T-helper 17 cell (primary cell): ENCODE data around the gene BCAS1. TPM values are rescaled to one million over a fixed set of nuclear protein-coding genes. Genes with fewer than 3 reads are reported as not detected.

Experiments
- ATAC-seq: fragments of 150-1000 bp; cut with Tn5 transposase; 2 replicates; pipeline ENCODE4 v1.10.0; 2021; ENCODE audit warnings: mild to moderate bottlenecking, moderate library complexity
- DNase-seq, 3 donors: peaks; one replicate each; pipeline versions ENCODE4 v3.0.0 to v3.0.0-alpha.2; 2020 to 2021
- H3K9me3 ChIP-seq: one replicate; pipeline ENCODE4 v1.7.0; 2013; ENCODE audit warnings: low read length, mild to moderate bottlenecking; ENCODE audit not compliant: control insufficient read depth, poor library complexity, severe bottlenecking
- H3K27ac Mint-ChIP-seq: one replicate; pipeline ENCODE4 v1.8.0; 2022; ENCODE audit warnings: mild to moderate bottlenecking, moderate library complexity, mixed read lengths
- H3K27me3 Mint-ChIP-seq: one replicate; pipeline ENCODE4 v1.8.0; 2022; ENCODE audit warnings: mixed read lengths
- H3K36me3 Mint-ChIP-seq: one replicate; pipeline ENCODE4 v1.8.0; 2022; ENCODE audit warnings: low read depth, mixed read lengths
- H3K4me1 Mint-ChIP-seq: one replicate; pipeline ENCODE4 v1.8.0; 2022; ENCODE audit warnings: mild to moderate bottlenecking, mixed read lengths
- H3K4me3 Mint-ChIP-seq: one replicate; pipeline ENCODE4 v1.8.0; 2022; ENCODE audit warnings: mild to moderate bottlenecking, moderate library complexity, mixed read lengths
- total RNA-seq, 4 donors: library from RNA in 2 of 4; stranded (reverse) in 2 of 4; gene quantifications; one replicate each; pipeline ENCODE4 v1.2.3 and lab custom pipeline; 2022 to 2026

BCAS1 gene
- total RNA-seq, 2 donors from 2014 or later = 0.27 TPM; not detected in 1

DNA sequence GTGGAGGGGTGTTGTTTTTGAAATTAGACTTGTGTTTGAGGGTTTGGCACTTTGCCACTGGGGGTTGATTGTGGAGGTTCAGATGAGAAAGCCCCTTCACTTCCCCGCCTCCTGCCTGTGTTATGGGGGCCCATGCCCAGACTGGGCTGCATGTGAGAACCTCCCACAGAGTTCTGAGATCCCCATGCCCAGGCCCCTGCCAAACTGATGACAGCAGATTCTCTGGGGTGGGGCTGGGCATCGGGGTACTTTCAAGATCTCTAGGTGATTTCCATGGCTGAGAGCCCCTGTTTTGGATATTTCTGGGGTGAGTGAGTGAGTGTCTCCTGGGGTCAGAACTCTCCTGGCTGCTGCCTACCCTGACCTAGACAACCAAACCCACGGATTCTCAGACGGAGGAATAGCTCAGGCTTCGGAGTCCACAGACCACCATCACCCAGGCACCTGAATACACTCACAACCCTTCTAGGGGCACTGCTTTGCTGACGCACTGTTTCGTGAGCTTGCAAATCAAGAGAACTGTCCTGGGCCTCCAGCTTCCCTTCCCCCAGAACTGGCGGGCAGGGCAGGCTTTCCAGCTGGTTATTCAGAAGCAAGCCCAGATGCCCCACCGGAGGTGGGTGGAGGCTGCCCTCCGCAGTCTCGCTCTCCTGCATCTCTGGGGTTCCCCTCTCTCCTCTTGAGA lies 6.3 kb downstream of the BCAS1 start:
- DNase-seq = no peak
- peak overlapping the region; percentile 14 for H3K27ac Mint-ChIP-seq
- peaks cover 21% of the 10 kb centered on the region for H3K27me3 Mint-ChIP-seq
- peak; percentile 66 for ATAC-seq
- H3K36me3 Mint-ChIP-seq = no peaks in the 10 kb centered on the region
- peaks cover 10% of the 10 kb centered on the region for H3K4me1 Mint-ChIP-seq
- H3K4me3 Mint-ChIP-seq = no peak overlapping the region
- no peaks in the 10 kb centered on the region for H3K9me3 ChIP-seq

DNA sequence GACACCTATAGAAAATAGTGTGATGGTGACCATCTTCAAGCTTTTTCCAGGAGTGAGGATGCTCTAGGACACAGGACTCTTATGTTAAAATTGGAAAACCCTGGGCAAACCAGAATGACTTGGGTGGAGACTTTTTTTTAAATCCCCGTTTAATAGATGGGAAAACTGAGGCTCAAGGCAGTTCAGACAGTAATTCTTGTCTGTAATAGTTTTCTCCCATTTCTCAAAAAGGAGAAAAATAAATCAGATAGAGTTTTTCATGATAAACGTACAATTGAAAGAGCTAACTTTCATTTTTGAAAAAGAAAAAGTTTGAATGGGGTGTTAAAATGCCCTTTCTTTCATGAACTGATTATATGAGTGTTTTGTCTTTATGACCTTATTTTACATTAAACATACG lies 6.8 kb downstream of the BCAS1 start:
- Mint-ChIP-seq H3K4me1 (peaks cover 10% of the 10 kb centered on the region), H3K4me3 (no peak overlapping the region), H3K27me3 (peaks cover 16% of the 10 kb centered on the region), H3K36me3 (no peaks in the 10 kb centered on the region), H3K27ac (peak overlapping the region; percentile 14)
- DNase-seq (no peak), ATAC-seq (no peak)
- no peaks in the 10 kb centered on the region for H3K9me3 ChIP-seq

DNA sequence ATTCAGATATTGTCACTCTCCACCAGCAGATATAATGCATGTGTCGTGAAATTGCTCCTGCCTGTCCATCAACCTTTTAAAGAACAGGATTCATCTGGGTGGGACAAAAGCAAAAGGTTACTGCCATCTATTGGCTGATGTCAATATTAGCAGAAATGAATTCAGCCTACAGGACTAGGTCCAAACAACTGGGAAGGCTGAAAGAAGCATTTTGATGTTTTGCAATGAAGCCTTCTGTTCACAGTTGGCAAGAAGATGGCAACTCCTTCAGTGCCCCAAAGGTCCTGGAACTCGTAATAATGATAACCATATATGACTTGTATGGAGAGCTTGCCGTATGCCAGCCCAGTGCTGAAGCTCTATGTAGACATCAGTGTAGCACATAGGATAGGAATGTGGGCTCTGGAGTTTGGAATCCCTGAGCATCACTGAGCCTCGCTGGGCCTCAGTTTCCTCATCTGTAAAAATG lies 7.5 kb downstream of the BCAS1 start:
- Mint-ChIP-seq H3K4me3 (no peak overlapping the region), H3K4me1 (peaks cover 10% of the 10 kb centered on the region), H3K27ac (no peak overlapping the region), H3K36me3 (no peaks in the 10 kb centered on the region), H3K27me3 (peaks cover 14% of the 10 kb centered on the region)
- H3K9me3 ChIP-seq = no peaks in the 10 kb centered on the region
- DNase-seq (no peak), ATAC-seq (no peak)

DNA sequence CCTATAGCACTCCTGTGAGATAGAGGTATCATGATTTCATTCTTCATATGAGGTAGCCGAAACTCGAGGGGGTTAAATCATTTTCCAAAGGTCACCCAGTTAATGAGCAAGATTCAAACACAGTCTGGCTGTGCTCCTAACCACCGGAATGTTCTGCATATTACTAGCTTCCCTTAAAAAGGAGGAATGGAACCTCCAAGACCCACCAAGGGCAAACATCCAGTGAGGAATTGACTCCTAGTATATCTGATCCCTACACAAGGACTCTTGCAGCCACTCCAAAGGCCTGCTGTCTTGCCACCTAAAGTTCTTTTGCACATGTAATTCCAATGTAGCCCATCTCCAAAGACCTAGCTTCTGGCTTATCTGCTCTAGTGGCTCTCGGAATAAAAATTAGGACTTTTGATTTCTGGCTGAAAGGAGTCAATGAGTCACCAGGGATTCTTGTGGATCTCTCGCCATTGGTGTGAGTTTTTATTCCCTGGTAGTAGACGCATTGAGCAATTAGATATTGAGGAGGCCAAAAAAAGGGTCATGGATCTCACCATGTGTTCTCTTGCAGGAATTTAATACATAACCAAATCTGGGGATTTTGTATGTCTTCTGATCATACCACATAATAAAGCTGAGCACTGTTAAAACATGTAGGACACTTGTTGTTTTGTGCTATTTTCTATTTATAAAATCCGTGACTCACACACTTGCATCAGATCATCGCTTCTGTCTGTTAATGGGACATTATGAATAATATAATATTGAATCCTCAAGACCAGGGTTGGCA lies 9.1 kb downstream of the BCAS1 start:
- DNase-seq (no peak), ATAC-seq (no peak)
- Mint-ChIP-seq H3K27me3 (peaks cover 11% of the 10 kb centered on the region), H3K4me3 (no peak overlapping the region), H3K27ac (no peak overlapping the region), H3K36me3 (no peaks in the 10 kb centered on the region), H3K4me1 (peaks cover 10% of the 10 kb centered on the region)
- H3K9me3 ChIP-seq = no peaks in the 10 kb centered on the region

DNA sequence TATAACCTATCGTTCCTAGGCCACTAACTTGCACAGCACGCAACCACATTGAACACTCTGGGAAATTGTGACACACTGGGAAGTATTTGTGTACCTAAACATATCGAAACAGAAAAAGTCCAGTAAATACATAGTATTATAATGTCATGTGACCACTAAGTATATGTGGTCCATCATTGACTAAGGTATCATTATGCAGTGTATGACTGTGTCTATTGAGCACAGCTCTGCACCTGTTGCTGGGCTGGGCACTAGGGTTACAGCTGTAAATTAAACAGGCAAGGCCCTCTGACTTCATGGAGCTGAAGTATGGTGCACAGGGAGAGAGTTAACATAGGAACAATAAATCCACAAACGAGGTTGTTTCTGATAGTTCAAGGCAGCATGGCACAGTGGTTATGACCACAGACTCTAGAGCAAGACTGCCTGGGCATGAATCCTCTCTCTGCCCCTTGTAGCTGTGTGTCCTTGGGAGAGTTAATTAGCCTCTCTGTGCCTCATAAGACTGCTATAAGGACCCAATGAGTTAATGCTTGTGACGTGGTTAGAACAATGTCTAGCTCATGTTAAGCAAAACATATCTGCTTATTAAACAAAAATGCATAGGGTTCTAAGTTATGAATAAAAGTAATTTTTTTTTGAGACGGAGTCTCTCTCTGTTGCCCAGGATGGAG lies 10.6 kb downstream of the BCAS1 start:
- H3K9me3 ChIP-seq = no peaks in the 10 kb centered on the region
- Mint-ChIP-seq H3K36me3 (no peaks in the 10 kb centered on the region), H3K27ac (no peak overlapping the region), H3K4me3 (no peak overlapping the region), H3K4me1 (peaks cover 8% of the 10 kb centered on the region), H3K27me3 (no peaks in the 10 kb centered on the region)
- DNase-seq = no peak
- ATAC-seq = no peak

DNA sequence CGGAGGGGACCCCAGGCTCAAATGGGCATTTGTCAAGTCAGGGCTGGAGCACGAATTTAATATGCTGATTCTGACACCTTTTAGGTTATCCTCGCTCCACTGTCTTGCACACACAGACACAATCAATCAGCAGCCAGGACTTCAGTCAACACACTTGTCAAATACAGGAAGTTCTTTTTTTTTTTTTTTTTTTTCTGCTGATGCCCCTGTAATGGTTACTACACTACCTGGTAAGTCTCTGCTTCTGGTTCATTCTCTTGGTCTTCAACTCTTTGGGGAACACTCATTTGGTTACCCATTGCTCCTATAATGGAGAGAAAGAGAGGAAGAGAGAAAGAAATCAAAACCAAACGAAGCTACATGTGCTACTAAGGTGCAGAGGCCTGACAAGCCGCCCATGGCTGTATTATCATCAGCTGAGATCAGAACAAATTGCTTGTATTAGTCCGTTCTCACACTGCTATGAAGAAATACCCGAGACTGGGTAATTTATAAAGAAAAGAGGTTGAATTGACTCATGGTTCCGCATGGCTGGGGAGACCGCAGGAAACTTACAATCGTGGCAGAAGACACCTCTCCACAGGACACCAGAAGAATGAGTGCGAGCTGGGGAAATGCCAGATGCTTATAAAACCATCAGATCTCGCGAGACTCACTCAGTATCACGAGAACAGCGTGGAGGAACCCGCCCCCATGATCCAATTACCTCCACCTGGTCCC lies 11.8 kb downstream of the BCAS1 start:
- DNase-seq = no peak
- Mint-ChIP-seq H3K4me3 (no peak overlapping the region), H3K36me3 (no peaks in the 10 kb centered on the region), H3K27ac (no peak overlapping the region), H3K4me1 (peaks cover 2% of the 10 kb centered on the region), H3K27me3 (peaks cover 4% of the 10 kb centered on the region)
- no peak for ATAC-seq
- no peaks in the 10 kb centered on the region for H3K9me3 ChIP-seq

DNA sequence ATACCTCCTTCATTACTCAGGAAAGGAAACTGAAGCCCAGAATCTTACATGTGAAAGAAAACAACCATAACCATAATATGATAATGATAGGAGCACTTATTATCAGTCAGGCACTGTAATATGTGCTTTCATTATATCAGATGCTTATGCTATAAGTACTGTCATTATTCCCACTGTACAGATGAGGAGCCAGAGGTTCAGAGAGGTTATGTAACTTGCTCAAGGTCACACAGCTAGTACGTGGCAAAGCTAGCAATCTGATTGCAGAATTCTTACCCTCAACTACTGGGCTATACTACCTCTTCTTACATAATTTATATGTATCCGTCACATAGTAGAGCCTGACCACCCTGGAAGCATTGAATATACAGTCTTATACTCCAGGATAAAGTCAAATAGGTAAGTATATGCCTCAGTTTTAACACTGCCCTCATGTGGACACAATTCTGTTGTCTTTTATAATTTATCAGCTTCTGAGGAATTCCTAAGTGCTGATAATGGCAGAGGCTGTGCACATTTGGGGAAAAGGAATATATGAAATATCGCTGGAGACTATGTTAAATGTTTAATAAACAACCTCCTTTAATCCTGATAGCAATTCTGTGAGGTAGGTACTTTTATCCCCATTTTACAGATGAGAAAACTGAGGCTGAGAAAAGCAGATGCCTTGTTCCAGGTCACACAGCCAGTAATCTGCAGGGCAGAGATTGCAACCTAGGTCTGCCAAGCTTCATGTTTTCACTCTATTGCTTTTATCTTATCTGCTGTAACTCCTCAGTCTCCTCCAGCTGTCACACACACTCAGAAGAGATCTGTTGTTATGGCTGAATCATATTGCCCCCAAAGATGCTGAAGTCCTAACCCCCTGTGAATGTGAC lies 13.4 kb downstream of the BCAS1 start:
- H3K4me1 Mint-ChIP-seq = no peaks in the 10 kb centered on the region
- peaks cover 13% of the 10 kb centered on the region for H3K27me3 Mint-ChIP-seq
- H3K36me3 Mint-ChIP-seq = no peaks in the 10 kb centered on the region
- no peak overlapping the region for H3K27ac Mint-ChIP-seq
- H3K4me3 Mint-ChIP-seq = no peak overlapping the region
- no peak for DNase-seq
- no peak for ATAC-seq
- no peaks in the 10 kb centered on the region for H3K9me3 ChIP-seq

DNA sequence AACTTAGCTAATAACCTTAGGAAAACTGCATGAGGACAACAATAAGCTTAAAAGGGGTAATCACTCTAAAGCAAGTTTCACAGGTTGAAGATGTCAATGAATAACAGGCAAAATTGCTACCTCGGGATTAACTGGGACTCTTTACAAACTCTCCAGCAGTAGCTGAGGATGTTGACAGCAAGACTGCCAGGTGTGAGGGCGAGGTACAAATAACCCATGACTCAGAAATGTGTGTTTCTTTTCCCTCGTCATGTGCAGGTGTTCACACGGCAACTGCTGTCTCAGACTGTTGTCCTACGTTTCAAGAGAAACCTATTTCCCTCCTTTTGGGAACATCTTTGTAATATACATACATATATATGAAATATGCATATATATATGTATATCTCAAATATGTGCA lies 15.9 kb downstream of the BCAS1 start:
- no peak overlapping the region for H3K27ac Mint-ChIP-seq
- H3K4me1 Mint-ChIP-seq = no peaks in the 10 kb centered on the region
- peaks cover 8% of the 10 kb centered on the region for H3K36me3 Mint-ChIP-seq
- no peaks in the 10 kb centered on the region for H3K9me3 ChIP-seq
- H3K4me3 Mint-ChIP-seq = no peak overlapping the region
- ATAC-seq (no peak), DNase-seq (no peak)
- peaks cover 36% of the 10 kb centered on the region for H3K27me3 Mint-ChIP-seq

DNA sequence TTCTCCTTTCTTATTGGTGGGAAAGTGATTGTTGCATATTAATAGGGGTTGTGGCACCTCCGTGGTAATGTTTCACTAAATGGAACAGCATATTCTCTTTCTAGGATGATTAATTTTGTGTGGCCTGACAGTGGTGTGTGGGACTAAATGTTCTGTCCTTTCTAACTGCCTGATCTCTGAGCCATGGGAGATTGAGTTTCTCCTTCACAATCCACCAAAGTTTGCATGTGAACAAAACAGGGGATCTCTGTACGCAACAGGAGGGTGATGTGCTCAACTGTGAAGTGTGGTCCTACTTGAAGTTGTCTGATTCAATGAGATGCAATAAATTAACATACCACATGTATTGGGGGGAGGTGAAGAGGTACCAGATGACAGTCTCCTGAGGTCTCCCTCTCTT lies 19.3 kb downstream of the BCAS1 start:
- H3K9me3 ChIP-seq = no peaks in the 10 kb centered on the region
- H3K27me3 Mint-ChIP-seq = peaks cover 36% of the 10 kb centered on the region
- ATAC-seq (no peak), DNase-seq (no peak)
- peaks cover 8% of the 10 kb centered on the region for H3K36me3 Mint-ChIP-seq
- H3K27ac Mint-ChIP-seq = no peak overlapping the region
- no peak overlapping the region for H3K4me3 Mint-ChIP-seq
- peaks cover 4% of the 10 kb centered on the region for H3K4me1 Mint-ChIP-seq

DNA sequence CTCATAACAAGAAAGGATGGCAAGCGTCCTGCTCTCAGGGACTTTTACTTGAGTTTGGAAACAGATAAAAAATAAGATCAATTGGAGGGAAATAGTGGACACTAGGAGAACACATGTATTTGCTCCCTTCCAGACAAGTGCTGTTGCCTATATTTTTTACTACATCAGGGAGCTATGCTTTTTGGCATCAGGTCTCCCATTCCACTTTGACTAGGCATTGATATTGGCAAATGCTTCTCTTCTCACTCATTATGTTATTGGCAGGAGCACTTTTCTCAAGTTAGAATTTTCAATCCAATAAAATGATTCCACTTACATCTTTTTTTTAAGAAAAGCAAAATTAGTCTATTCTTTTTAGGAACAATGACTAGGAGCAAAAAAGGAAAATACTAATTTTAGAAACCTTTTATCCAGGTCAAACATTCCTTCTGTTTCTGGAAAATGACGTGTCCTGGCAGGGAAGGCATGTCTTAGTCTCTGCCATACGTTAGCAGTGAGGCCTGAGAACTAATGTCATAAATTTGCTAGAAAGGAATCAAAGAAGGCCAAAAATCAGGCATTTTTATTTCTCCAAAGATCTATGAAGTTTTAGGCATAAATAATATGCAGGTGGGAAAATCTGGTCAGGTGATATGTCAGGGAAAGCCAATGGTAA lies 21.4 kb downstream of the BCAS1 start:
- Mint-ChIP-seq H3K4me1 (peaks cover 4% of the 10 kb centered on the region), H3K36me3 (peaks cover 8% of the 10 kb centered on the region), H3K4me3 (no peak overlapping the region), H3K27me3 (peaks cover 36% of the 10 kb centered on the region), H3K27ac (no peak overlapping the region)
- ATAC-seq = no peak
- H3K9me3 ChIP-seq = no peaks in the 10 kb centered on the region
- DNase-seq = no peak

DNA sequence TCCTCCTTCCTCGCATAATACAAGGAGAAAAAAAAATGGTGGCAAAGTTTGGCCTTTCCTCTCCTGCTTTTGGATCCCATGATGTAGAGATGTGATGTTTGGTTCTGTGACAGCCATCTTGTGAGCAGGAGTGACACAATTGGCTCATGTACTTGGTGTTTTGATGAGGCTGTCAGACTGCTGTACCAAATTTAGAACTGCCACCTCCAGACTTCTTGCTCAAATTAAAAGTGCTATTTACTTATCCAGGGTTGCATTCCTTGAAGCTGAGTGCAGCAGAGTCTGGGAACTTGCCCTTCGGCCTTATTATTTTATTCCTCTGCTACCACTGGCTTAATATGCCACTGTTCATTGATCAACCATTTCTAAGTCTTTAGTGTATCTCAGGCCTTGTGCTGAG lies 21.9 kb downstream of the BCAS1 start:
- Mint-ChIP-seq H3K4me3 (no peak overlapping the region), H3K27me3 (peaks cover 31% of the 10 kb centered on the region), H3K36me3 (peaks cover 8% of the 10 kb centered on the region), H3K4me1 (peaks cover 4% of the 10 kb centered on the region), H3K27ac (no peak overlapping the region)
- no peaks in the 10 kb centered on the region for H3K9me3 ChIP-seq
- ATAC-seq = no peak
- DNase-seq = no peak

DNA sequence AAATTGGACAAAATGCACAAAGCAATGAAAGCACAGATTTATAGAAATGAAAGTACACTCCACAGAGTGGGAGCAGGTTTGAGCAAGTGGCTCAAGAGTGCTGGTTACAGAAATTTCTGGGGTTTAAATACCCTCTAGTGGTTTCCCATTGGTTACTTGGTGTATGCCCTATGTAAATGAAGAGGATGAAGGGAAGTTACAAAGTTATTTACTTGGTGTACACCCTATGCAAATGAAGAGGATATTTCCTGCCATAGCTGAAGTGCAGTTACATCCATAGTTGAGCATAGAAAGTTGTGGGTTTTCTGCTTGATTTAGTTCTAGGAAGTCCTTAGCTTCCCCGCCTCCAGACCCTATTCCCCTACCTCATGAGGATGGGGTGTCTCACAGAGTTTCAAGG lies 22.7 kb downstream of the BCAS1 start:
- Mint-ChIP-seq H3K4me1 (peaks cover 4% of the 10 kb centered on the region), H3K27ac (no peak overlapping the region)

More for the DNA sequence above, 22.7 kb downstream of the BCAS1 start:
- no peak for ATAC-seq
- no peaks in the 10 kb centered on the region for H3K9me3 ChIP-seq
- no peak for DNase-seq
- Mint-ChIP-seq H3K4me3 (no peak overlapping the region), H3K27me3 (peaks cover 34% of the 10 kb centered on the region), H3K36me3 (peaks cover 8% of the 10 kb centered on the region)
